Measurements from ENCODE around the gene SCN1B.
A peak's percentile ranks its signal among the peaks of the same experiment; 100 is the strongest.

Gene SCN1B

DNA sequence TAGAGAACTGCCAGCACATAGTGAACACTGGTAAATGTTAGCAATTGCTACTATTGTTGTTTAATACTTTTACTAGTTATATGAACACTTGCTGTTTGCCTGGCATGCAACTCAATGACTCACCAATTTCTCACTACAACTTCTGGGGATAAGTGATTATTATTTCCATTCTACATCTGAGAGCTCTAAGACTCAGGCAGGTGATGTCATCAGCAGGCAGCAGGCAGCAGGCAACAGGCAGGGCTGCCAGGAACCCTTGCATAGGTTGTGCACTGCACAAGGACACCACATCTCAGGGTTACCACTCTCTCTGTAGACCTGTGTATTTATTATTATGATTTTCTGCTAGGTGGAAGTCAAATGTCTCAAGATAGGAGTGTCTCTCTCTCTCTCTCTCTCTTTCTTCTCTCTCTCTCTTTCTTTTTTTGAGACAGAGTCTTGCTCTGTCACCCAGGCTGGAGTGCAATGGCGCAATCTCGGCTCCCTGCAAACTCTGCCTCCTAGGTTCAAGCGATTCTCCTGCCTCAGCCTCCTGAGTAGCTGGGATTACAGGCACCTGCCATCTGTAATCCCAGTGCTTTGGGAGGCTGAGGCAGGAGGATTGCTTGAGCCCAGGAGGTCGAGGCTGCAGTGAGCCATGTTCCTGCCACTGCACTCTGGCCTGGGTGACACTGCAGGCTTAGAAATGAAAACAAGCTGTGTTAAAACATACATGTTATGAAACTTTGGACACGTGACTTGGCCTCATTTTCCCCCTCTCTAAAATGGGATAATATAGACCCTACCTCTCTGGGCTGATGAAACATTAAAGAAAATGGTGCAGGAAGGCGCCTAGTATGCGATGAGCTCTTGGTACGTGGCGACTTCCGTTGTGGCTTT is 33.9 kb downstream of the SCN1B start:
- no peak overlapping the region for H3K4me3 ChIP-seq (ENCODE audit: low read length in 2 of 2)
- H3K4me1 ChIP-seq (ENCODE audit: control insufficient read depth in 2 of 2, insufficient read depth in 2 of 2, low read length in 2 of 2) = peaks cover 0 to 3% of the 10 kb centered on the region in 2 donors
- no peak overlapping the region for H3K9ac ChIP-seq (ENCODE audit: low read depth in 1 of 2, low read length in 2 of 2)
- H3K36me3 ChIP-seq (ENCODE audit: control insufficient read depth in 2 of 2, insufficient read depth in 2 of 2, low read length in 2 of 2) = no peaks in the 10 kb centered on the region
- H3K9me3 ChIP-seq (ENCODE audit: control insufficient read depth in 2 of 2, low read length in 2 of 2) = no peaks in the 10 kb centered on the region
- no peak overlapping the region for H3K27ac ChIP-seq (ENCODE audit: low read depth in 2 of 2, low read length in 2 of 2)
- H3K27me3 ChIP-seq (ENCODE audit: control insufficient read depth in 2 of 2, insufficient read depth in 2 of 2, low read length in 2 of 2) = no peaks in the 10 kb centered on the region

DNA sequence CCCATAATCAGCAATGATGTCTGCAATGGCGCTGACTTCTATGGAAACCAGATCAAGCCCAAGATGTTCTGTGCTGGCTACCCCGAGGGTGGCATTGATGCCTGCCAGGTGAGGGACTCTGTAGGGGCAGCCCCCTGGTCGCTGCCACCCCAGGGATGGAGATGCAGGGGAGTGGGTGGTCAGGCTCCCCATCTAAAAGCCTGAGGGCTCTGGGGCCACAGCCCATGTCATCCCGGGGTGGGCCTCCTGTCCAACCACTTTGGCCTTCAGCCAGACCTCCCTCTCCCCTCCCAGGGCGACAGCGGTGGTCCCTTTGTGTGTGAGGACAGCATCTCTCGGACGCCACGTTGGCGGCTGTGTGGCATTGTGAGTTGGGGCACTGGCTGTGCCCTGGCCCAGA is 35.3 kb downstream of the SCN1B start:
- no peaks in the 10 kb centered on the region for H3K36me3 ChIP-seq (ENCODE audit: control insufficient read depth in 2 of 2, insufficient read depth in 2 of 2, low read length in 2 of 2)

DNA sequence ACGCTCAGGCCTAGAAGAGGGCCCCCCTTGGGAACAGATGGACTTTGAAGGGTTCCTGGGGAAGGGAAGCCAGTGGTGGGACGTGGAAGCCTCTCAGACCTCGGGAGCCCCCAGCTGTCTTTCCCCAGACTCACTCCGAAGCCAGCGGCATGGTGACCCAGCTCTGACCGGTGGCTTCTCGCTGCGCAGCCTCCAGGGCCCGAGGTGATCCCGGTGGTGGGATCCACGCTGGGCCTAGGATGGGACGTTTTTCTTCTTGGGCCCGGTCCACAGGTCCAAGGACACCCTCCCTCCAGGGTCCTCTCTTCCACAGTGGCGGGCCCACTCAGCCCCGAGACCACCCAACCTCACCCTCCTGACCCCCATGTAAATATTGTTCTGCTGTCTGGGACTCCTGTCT is 35.9 kb downstream of the SCN1B start:
- Histone ChIP-seq H3K9me3 (ENCODE audit: control insufficient read depth in 2 of 2, low read length in 2 of 2) (peaks cover 0 to 6% of the 10 kb centered on the region in 2 donors), H3K4me3 (ENCODE audit: low read length in 2 of 2) (no peak overlapping the region), H3K9ac (ENCODE audit: low read depth in 1 of 2, low read length in 2 of 2) (no peak overlapping the region), H3K27ac (ENCODE audit: low read depth in 2 of 2, low read length in 2 of 2) (no peak overlapping the region), H3K36me3 (ENCODE audit: control insufficient read depth in 2 of 2, insufficient read depth in 2 of 2, low read length in 2 of 2) (no peaks in the 10 kb centered on the region), H3K27me3 (ENCODE audit: control insufficient read depth in 2 of 2, insufficient read depth in 2 of 2, low read length in 2 of 2) (no peaks in the 10 kb centered on the region), H3K4me1 (ENCODE audit: control insufficient read depth in 2 of 2, insufficient read depth in 2 of 2, low read length in 2 of 2) (peaks cover 0 to 3% of the 10 kb centered on the region in 2 donors)

More for the DNA sequence above, 35.3 kb downstream of the SCN1B start:
- H3K27ac ChIP-seq (ENCODE audit: low read depth in 2 of 2, low read length in 2 of 2) = no peak overlapping the region
- no peak overlapping the region for H3K4me3 ChIP-seq (ENCODE audit: low read length in 2 of 2)
- H3K9ac ChIP-seq (ENCODE audit: low read depth in 1 of 2, low read length in 2 of 2) = no peak overlapping the region
- peaks cover 0 to 3% of the 10 kb centered on the region in 2 donors for H3K4me1 ChIP-seq (ENCODE audit: control insufficient read depth in 2 of 2, insufficient read depth in 2 of 2, low read length in 2 of 2)
- H3K9me3 ChIP-seq (ENCODE audit: control insufficient read depth in 2 of 2, low read length in 2 of 2) = peaks cover 0 to 5% of the 10 kb centered on the region in 2 donors
- no peaks in the 10 kb centered on the region for H3K27me3 ChIP-seq (ENCODE audit: control insufficient read depth in 2 of 2, insufficient read depth in 2 of 2, low read length in 2 of 2)

DNA sequence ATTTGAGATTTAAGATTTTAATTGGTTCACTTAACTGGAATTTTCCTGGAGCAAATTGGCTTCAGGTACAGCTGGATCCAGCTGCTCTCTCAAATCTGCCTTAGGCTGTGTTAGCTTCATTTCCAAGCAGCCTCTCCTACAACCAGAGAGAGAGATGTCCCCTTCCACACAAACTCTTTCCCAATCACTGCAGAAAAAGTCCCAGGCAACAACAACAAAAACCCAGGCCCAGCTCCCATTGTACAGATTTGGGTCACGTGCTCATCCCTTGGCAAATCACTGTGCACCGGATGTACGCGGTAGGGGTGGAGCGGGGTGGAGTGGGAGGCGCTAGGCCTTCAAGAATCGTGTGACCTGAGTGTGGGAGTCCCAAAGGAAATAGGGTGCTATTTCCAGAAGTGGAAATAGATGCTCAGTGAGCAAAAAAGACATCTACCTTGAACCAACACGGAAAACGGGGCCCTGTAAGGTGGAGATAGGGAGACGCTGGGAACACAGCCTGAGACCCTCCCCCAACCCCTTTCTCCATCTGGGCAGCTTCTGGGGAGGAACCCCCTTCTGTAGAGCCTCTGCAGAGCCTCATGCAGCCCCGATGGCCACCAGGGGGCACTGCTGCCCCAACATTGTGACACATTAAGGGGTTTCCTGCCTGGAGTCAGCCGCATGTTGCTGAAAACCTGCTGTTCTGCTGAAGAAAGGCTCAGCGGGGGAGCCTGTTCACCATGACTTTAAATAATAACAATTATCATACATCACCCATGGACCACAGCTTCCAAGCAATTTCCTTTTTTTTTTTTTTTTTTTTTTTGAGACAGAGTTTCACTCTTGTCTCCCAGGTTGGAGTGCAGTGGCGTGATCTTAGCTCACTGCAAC is 36.7 kb downstream of the SCN1B start:
- Histone ChIP-seq H3K27ac (ENCODE audit: low read depth in 2 of 2, low read length in 2 of 2) (no peak overlapping the region), H3K4me1 (ENCODE audit: control insufficient read depth in 2 of 2, insufficient read depth in 2 of 2, low read length in 2 of 2) (peaks cover 0 to 3% of the 10 kb centered on the region in 2 donors), H3K9ac (ENCODE audit: low read depth in 1 of 2, low read length in 2 of 2) (no peak overlapping the region), H3K4me3 (ENCODE audit: low read length in 2 of 2) (peak overlapping the region in 1 of 2 donors; percentile 22), H3K9me3 (ENCODE audit: control insufficient read depth in 2 of 2, low read length in 2 of 2) (peaks cover 0 to 6% of the 10 kb centered on the region in 2 donors), H3K27me3 (ENCODE audit: control insufficient read depth in 2 of 2, insufficient read depth in 2 of 2, low read length in 2 of 2) (no peaks in the 10 kb centered on the region), H3K36me3 (ENCODE audit: control insufficient read depth in 2 of 2, insufficient read depth in 2 of 2, low read length in 2 of 2) (no peaks in the 10 kb centered on the region)

DNA sequence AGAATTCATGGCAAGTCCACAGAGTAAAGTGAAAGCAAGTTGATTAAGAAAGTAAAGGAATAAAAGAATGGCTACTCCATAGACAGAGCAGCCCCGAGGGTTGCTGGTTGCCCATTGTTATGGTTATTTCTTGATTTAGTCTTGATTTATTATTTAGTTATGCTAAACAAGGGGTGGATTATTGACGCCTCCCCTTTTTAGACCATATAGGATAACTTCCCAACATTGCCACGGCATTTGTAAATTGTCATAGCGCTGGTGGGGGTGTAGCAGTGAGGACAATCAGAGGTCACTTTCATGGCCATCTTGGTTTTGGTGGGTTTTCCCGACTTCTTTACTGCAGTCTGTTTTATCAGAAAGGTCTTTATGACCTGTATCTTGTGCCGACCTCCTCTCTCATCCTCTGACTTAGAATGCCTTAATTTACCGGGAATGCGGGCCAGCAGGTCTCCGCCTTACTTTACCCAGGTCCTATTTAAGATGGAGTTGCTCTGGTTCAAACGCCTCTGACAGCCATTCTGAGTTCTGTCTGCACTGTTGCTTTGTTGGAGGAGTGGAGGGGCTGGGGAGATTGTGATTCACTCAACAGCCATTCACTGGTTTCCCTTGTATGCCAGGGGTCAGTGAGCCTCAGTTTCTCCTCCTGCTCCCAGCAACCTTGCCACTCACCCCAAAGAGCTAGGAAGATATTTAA is 38.8 kb downstream of the SCN1B start:
- Histone ChIP-seq H3K4me3 (ENCODE audit: low read length in 2 of 2) (no peak overlapping the region), H3K36me3 (ENCODE audit: control insufficient read depth in 2 of 2, insufficient read depth in 2 of 2, low read length in 2 of 2) (no peaks in the 10 kb centered on the region), H3K27ac (ENCODE audit: low read depth in 2 of 2, low read length in 2 of 2) (no peak overlapping the region), H3K9me3 (ENCODE audit: control insufficient read depth in 2 of 2, low read length in 2 of 2) (peaks cover 0 to 6% of the 10 kb centered on the region in 2 donors), H3K4me1 (ENCODE audit: control insufficient read depth in 2 of 2, insufficient read depth in 2 of 2, low read length in 2 of 2) (peaks cover 0 to 3% of the 10 kb centered on the region in 2 donors), H3K27me3 (ENCODE audit: control insufficient read depth in 2 of 2, insufficient read depth in 2 of 2, low read length in 2 of 2) (no peaks in the 10 kb centered on the region), H3K9ac (ENCODE audit: low read depth in 1 of 2, low read length in 2 of 2) (no peak overlapping the region)

DNA sequence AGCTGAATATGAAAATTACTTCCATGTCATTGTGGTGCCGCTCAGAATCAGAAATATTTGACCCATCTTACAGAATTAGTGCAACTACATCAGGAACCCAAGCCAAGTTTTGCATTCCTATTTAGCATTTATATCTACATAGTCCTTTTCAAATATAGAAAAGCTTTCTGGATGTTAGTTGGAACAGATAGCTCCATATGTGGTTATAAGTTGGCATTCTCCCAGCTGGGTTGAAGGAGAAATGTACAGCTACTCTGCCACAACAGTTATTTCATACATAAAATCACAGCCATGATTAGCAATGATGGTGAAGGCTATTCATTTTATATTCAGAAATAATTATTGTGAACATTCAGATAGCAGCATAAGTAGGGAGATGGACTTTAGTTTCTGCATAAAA is 39.4 kb downstream of the SCN1B start:
- H3K27me3 ChIP-seq (ENCODE audit: control insufficient read depth in 2 of 2, insufficient read depth in 2 of 2, low read length in 2 of 2) = no peaks in the 10 kb centered on the region
- peaks cover 0 to 3% of the 10 kb centered on the region in 2 donors for H3K4me1 ChIP-seq (ENCODE audit: control insufficient read depth in 2 of 2, insufficient read depth in 2 of 2, low read length in 2 of 2)
- no peak overlapping the region for H3K4me3 ChIP-seq (ENCODE audit: low read length in 2 of 2)
- H3K36me3 ChIP-seq (ENCODE audit: control insufficient read depth in 2 of 2, insufficient read depth in 2 of 2, low read length in 2 of 2) = no peaks in the 10 kb centered on the region
- H3K9ac ChIP-seq (ENCODE audit: low read depth in 1 of 2, low read length in 2 of 2) = no peak overlapping the region
- peaks cover 0 to 6% of the 10 kb centered on the region in 2 donors for H3K9me3 ChIP-seq (ENCODE audit: control insufficient read depth in 2 of 2, low read length in 2 of 2)
- H3K27ac ChIP-seq (ENCODE audit: low read depth in 2 of 2, low read length in 2 of 2) = no peak overlapping the region

DNA sequence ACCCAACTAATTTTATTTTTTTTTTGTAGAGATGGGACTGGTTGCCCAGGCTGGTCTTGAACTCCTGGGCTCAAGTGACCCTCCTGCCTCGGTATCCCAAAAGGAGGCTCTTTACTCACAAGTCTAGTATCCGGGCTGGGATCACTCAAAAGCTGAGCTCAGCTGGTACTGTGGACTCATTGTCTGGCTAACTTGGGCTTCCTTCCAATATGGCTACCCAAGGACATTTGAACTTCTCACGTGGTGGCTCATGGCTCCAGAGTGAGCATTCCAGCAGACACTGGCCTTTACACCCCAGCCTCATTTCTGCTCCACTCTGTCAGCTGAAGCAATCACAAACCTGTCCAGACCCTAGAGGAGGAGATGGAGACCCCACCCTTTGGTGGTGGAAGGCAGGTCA is 40.2 kb downstream of the SCN1B start:
- H3K27ac ChIP-seq (ENCODE audit: low read depth in 2 of 2, low read length in 2 of 2) = no peak overlapping the region

DNA sequence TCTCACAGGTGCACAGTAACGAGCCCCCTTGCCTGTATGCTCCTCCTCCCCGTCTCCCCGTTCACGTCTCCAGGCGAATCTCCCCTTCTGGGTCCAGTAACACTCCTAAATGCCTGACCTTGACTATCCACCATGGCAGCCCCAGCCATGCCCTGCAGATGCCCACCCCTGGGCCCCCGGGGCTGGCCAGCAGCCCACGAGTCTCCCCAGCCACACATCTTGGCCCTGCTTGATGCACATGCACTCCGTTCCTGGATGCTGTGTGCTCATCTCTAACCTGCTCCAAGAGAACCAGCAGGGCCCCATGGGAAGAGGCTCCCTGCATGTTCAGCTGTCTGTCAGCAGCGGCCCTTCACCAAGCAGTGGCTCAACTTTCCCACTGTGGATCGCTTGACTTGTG is 43.2 kb downstream of the SCN1B start:
- Histone ChIP-seq H3K4me3 (ENCODE audit: low read length in 2 of 2) (no peak overlapping the region), H3K9me3 (ENCODE audit: control insufficient read depth in 2 of 2, low read length in 2 of 2) (peaks cover 0 to 6% of the 10 kb centered on the region in 2 donors), H3K27me3 (ENCODE audit: control insufficient read depth in 2 of 2, insufficient read depth in 2 of 2, low read length in 2 of 2) (no peaks in the 10 kb centered on the region), H3K9ac (ENCODE audit: low read depth in 1 of 2, low read length in 2 of 2) (no peak overlapping the region), H3K36me3 (ENCODE audit: control insufficient read depth in 2 of 2, insufficient read depth in 2 of 2, low read length in 2 of 2) (no peaks in the 10 kb centered on the region), H3K27ac (ENCODE audit: low read depth in 2 of 2, low read length in 2 of 2) (no peak overlapping the region), H3K4me1 (ENCODE audit: control insufficient read depth in 2 of 2, insufficient read depth in 2 of 2, low read length in 2 of 2) (no peaks in the 10 kb centered on the region)

More for the DNA sequence above, 40.2 kb downstream of the SCN1B start:
- Histone ChIP-seq H3K27me3 (ENCODE audit: control insufficient read depth in 2 of 2, insufficient read depth in 2 of 2, low read length in 2 of 2) (no peaks in the 10 kb centered on the region), H3K36me3 (ENCODE audit: control insufficient read depth in 2 of 2, insufficient read depth in 2 of 2, low read length in 2 of 2) (no peaks in the 10 kb centered on the region), H3K9ac (ENCODE audit: low read depth in 1 of 2, low read length in 2 of 2) (no peak overlapping the region), H3K4me3 (ENCODE audit: low read length in 2 of 2) (no peak overlapping the region), H3K4me1 (ENCODE audit: control insufficient read depth in 2 of 2, insufficient read depth in 2 of 2, low read length in 2 of 2) (peaks cover 0 to 3% of the 10 kb centered on the region in 2 donors), H3K9me3 (ENCODE audit: control insufficient read depth in 2 of 2, low read length in 2 of 2) (peaks cover 0 to 6% of the 10 kb centered on the region in 2 donors)

DNA sequence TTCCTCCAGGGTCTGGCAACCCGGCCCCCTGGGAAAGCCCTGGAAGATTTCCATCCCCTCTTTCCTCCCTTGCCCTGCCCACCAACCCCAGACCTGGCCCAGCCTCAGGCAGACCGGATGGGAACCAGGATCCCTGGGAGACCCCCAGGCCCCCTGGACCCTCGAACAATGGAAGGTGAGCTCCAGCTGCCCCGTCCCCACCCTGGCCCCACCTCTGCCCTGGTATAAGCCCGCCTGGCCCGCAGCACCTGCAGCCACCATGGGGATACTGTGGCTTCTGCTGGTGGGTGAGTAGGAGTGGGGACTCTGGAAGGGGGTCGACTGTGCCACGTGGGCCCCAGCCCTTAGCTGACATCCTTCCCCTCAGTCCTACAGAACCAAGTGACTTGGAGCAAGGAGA is 43.7 kb downstream of the SCN1B start:
- Histone ChIP-seq H3K9ac (ENCODE audit: low read depth in 1 of 2, low read length in 2 of 2) (no peak overlapping the region), H3K4me1 (ENCODE audit: control insufficient read depth in 2 of 2, insufficient read depth in 2 of 2, low read length in 2 of 2) (no peaks in the 10 kb centered on the region)

More for the DNA sequence above, 43.7 kb downstream of the SCN1B start:
- Histone ChIP-seq H3K27ac (ENCODE audit: low read depth in 2 of 2, low read length in 2 of 2) (no peak overlapping the region), H3K9me3 (ENCODE audit: control insufficient read depth in 2 of 2, low read length in 2 of 2) (peaks cover 0 to 6% of the 10 kb centered on the region in 2 donors), H3K27me3 (ENCODE audit: control insufficient read depth in 2 of 2, insufficient read depth in 2 of 2, low read length in 2 of 2) (no peaks in the 10 kb centered on the region), H3K4me3 (ENCODE audit: low read length in 2 of 2) (no peak overlapping the region), H3K36me3 (ENCODE audit: control insufficient read depth in 2 of 2, insufficient read depth in 2 of 2, low read length in 2 of 2) (no peaks in the 10 kb centered on the region)

Measured in mucosa of rectum (tissue), 2 donors.